HG02763 (cell line): Measurements from ENCODE around the gene ACBD3.
A peak's percentile ranks its signal among the peaks of the same experiment; 100 is the strongest.

Experiments used
- ATAC-seq: cut with Tn5 transposase; IDR thresholded peaks from one replicate; pipeline ENCODE4 v1.9.1; 2021; ENCODE audit warnings: mild to moderate bottlenecking, moderate library complexity; ENCODE audit not compliant: unreplicated experiment

ACBD3 gene

GRCh38 chr1:226116673-226117072, 69.9 kb downstream of the ACBD3 start:
- ATAC-seq: no peak

DNA sequence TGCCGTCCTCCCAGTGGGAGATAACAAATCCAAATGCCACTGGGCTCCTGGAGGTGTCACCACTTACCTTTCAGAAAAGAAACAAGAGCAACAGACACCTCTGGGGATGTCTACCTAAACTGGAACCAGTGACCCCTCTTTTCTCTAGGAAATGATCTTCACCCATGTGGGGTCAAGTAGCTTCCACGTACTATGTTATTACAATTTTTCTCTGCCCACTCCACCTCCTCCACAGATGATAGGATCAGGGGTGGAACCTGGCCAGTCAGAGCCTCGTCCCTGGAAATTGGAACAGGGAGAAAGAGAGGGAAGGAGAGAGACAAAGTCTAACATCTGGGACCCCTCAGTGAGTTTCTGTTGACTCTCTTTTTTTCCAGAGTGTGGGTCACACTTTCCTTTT, 73.9 kb downstream of the ACBD3 start:
- no peak for ATAC-seq

DNA sequence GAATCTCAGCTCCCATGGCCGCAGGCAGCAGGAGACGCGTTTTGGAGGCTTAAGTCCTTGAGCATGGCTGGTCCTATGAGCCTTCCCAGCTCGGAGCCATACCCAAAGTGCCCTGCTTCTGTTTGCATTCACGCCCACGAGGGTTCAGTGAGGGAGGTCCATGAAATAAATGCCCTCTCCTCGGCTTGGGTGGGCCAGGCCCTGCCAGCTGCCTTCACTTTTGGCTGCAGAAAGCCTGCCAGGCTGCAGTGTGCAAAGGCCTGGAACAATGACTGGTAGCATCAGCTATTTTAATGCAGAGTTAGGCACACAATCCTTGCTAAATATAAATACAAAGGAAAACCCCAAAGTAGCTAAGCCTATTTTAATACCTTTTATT, 74.7 kb downstream of the ACBD3 start:
- ATAC-seq: no peak

GRCh38 chr1:226111098-226111882, 75.3 kb downstream of the ACBD3 start:
- no peak for ATAC-seq

DNA sequence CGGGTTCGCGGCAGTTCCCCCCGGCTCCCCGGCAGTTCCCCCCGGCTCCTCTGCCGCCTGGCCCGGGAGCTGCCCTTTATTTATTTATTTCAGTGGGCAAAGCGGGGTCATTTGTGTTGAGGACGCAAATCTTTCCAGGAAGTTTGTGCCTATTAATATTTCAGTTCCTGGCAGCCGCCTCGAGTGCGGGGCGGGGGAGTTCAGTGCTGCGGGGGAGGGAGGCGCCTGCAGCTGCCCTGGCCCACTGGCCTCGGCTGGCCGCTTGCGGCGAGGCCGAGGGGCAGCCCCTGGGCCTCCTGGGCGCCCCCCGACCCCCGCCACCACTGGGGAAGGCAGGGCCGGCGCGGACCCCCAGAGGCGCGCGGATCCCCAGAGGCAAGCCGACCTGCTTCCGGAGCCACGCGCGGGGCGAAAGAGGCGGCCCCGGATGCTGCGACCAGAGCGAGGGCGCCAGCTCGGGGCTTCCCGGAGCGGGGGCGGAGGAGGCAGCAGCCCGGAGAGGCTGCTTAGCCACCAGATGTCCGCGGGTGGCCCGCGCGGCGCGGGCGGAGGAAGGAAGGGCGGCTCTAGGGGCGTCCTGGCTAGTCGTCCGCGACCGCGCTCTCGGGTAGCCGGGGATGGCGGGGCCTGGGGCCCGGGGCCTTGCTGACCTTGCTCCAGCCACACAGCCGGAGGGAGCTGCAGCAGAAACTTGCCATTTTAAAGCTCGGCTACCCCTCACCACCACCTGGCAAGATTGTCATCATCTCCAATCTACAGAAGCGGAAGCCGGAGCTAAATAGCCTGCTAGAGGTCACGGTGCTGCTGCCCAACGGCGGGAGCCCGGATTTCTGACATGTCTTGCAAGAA, 76.1 kb downstream of the ACBD3 start:
- peak; percentile 72 for ATAC-seq

- peak; percentile 75 for ATAC-seq
Observed at GRCh38 chr1:226109829-226110248, 76.7 kb downstream of the ACBD3 start.

DNA sequence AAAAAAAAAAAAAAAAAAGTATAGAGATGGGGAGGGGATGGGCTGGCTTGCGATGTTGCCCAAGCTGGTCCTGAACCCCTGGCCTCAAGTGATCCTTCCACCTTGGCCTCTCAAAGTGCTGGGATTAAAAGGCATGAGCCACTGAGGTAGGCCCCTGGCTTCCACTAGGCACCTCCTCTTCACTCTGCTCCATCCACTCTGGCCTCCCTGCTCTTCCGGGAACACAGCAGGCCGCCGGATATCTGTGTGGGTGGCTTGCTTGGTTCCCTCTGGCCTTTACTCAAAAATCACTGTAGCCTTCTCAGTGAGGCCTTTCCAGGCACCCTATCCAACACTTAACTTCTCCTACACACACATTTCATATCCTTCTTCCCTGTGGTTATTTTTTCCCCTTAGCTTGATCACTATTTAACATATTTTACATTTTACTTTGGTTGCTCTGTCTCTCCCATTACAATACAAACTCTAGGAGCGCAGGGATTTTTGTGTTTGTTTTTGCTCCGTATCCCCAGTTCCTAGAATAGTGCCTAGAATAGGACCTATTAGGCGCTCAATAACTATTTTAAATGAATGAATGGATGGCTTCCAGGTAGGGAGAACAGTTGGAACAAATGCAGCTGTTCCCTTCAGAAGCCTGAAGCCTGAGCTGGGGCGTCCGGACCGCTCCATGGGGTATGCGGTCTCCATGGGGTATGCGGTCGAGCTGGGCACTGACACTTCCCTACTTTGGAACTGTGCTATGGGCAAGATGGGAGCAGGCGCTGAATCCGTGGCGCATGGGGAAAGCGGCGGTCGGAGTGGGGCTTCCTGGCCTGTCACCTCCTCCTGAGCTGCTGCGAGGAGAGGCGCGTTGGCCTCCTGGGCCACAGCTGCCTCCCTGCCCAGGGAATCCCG, 77.4 kb downstream of the ACBD3 start:
- no peak for ATAC-seq

- ATAC-seq: no peak
Observed at GRCh38 chr1:226107471-226108460, 78.8 kb downstream of the ACBD3 start.

DNA sequence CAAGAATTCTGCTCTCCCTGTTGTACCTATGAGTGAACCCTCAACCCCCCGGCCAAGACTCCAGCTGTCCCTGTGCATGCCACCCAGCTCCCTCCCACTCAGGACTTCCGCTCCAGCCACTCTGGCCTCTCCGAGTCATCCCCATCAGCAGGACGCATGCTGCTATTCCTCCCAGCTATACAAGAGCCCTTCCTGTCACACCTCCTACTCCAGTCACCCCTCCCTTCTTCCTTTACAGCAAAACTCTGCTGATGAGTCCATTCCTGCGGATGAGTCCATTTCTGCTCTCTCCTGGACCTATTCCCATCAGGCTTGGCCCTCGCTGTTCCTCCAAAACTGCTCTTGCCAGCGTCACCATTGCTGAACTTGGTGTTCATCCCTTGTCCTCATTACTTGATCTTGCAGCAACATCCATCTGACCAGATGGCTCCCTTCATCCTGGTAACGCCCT, 81.8 kb downstream of the ACBD3 start:
- ATAC-seq: no peak

DNA sequence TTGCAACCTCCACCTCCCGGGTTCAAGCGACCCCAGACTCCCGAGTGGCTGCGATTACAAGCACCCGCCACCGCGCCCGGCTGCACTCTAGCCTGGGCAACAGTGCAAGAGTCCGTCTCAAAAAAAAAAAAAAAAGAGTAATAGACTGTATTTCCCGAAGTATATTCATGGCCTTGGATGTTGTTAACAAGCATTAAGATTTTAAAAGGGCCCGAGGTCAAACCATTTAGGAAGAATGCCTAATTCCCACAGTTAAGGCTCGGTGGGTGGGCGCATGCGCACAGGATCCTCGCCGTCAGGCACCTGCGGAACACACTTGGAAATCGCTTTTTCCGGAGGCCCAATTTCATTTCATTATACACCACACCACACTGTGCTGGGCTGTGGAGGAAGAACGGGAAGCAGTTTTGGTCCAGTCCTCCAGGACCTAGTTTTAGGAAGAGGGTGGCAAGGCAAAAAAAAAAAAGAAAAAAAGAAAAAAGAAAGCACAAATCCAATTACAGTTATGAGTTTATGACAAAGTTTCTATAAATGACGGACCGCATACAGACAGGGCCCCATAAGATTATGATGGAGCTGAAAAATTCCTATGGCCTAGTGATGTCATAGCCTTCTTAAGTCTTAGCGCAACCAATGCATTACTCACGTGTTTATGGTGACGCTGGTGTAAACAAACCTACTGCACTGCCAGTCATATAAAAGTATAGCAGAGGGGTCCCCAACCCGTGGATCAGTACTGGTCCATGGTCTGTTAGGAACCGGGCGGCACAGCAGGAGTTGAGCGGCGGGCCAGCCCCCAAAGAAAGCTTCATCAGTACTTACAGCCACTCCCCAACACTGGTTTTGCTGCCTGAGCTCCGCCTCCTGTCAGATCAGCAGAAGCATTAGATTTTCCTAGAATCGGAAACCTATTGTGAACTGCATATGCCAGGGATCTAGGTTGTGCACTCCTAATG, 85.8 kb downstream of the ACBD3 start:
- ATAC-seq: no peak

- no peak for ATAC-seq
Observed at GRCh38 chr1:226098870-226099835, 87.4 kb downstream of the ACBD3 start.

GRCh38 chr1:226097866-226098625, 88.5 kb downstream of the ACBD3 start:
- ATAC-seq: no peak

DNA sequence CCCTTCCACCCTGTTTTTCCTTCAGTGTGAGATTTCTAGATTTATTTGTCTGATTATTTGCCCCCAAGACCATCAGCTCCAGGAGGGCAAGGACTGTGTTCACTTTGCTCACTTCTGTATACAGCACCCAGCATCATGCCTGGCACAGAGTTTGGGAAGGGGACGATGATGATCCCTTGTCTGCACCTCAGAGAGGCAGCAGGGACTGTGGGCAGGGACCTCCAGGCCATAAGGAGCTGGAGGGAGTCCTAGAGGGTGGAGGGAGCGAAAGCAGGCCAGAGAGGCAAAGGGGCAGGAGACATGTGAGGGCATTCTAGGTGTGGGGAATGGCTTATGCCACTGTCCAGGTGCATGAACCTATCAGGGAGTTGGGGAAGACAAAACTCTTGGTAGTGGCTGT, 91.3 kb downstream of the ACBD3 start:
- ATAC-seq: no peak
